Esophagus squamous epithelium (tissue), 5 donors: ENCODE results near the gene SLC12A2. TPM values are rescaled to one million over a fixed set of nuclear protein-coding genes. Genes with fewer than 3 reads are reported as not detected.
A peak's percentile ranks its signal among the peaks of the same experiment; 100 is the strongest.

Source experiments
- DNase-seq: peaks from one replicate; lab custom pipeline; 2025; lab: John Stamatoyannopoulos, UW
- H3K27ac ChIP-seq, 4 donors: fragments of 200-600 bp; sonication (generic); one replicate each; pipeline ENCODE4 v1.5.1; 2016 to 2019; ENCODE audit warnings: mild to moderate bottlenecking in 1 of 4
- H3K27me3 ChIP-seq, 4 donors: fragments of 200-600 bp; sonication (generic); 1 replicate in 3 of 4; 2 replicates in 1 of 4; pipeline versions ENCODE4 v1.5.1 to v1.6.0; 2017 to 2021; ENCODE audit warnings: antibody characterized with exemption in 1 of 4
- H3K36me3 ChIP-seq, 3 donors: fragments of 200-600 bp; sonication (generic); one replicate each; pipeline ENCODE4 v1.5.1; 2016 to 2019
- H3K4me1 ChIP-seq, 3 donors: fragments of 200-600 bp; sonication (generic); one replicate each; pipeline ENCODE4 v1.5.1; 2017 to 2019
- H3K4me3 ChIP-seq, 4 donors: fragments of 200-600 bp; sonication (generic); 1 replicate in 3 of 4; 2 replicates in 1 of 4; pipeline ENCODE4 v1.5.1; 2016 to 2019; ENCODE audit warnings: mild to moderate bottlenecking in 2 of 4, moderate library complexity in 1 of 4
- H3K9me3 ChIP-seq, 3 donors: fragments of 200-600 bp; sonication (generic); one replicate each; pipeline ENCODE4 v1.5.1; 2016 to 2019
- CTCF ChIP-seq, 6 experiments: fragments of 450-650 bp in 4 of 6; fragments of 200-600 bp in 2 of 6; sonication (generic) in 2 of 6; IDR thresholded peaks; one replicate each; pipeline ENCODE4 v1.5.1; 2016 to 2019; ENCODE audit warnings: antibody characterized with exemption in 6 of 6, mild to moderate bottlenecking in 4 of 6, moderate library complexity in 4 of 6
- POLR2A ChIP-seq, 4 donors: fragments of 450-650 bp; IDR thresholded peaks; one replicate each; pipeline ENCODE4 v1.6.1; 2017; ENCODE audit warnings: antibody characterized with exemption in 4 of 4, mild to moderate bottlenecking in 4 of 4, moderate library complexity in 3 of 4
- WGBS, 2 donors: methylation state at CpG; one replicate each; pipeline ENCODE4 v1.1.5; 2018; 5-methylcytosine and 5-hydroxymethylcytosine counted together
- intact Hi-C: fragments of 100-400 bp; cut with DNase I; formaldehyde crosslinking; loops from one replicate; pipeline ENCODE4 v1.15.0; 2022
- total RNA-seq, 4 donors: library from RNA; depleted of rRNA; stranded (reverse); fragments of >200 nt; gene quantifications; one replicate each; pipeline ENCODE4 v1.1.0, GENCODE V29; 2016
- donor health status: DM: yes; HTN: yes; CAD: no.

SLC12A2 gene
- total RNA-seq, 4 donors from 2014 or later: 8.9 to 20.1 (median 20.0) TPM

- H3K9me3 ChIP-seq: no peaks in the 10 kb centered on the region
- no peak overlapping the region for H3K4me3 ChIP-seq
- no peak overlapping the region for H3K27ac ChIP-seq
- WGBS, 2 donors: 90 to 95% methylated on average over 1 of the region's 1 CpG
- no peaks in the 10 kb centered on the region for H3K36me3 ChIP-seq
- no peak for DNase-seq
- H3K27me3 ChIP-seq: no peaks in the 10 kb centered on the region
- H3K4me1 ChIP-seq: peaks cover 0 to 16% (median 0%) of the 10 kb centered on the region in 3 donors
- intact Hi-C loops: no loop called here
- no peak for TF ChIP-seq CTCF (IDR thresholded peaks at IDR 0.05)
- no peak for TF ChIP-seq POLR2A (IDR thresholded peaks at IDR 0.05)
Observed at GRCh38 chr5:128195316-128195715, 111.8 kb downstream of the SLC12A2 start.

- Histone ChIP-seq H3K4me3 (no peak overlapping the region), H3K27me3 (no peaks in the 10 kb centered on the region), H3K36me3 (no peaks in the 10 kb centered on the region), H3K4me1 (peaks cover 0 to 23% (median 6%) of the 10 kb centered on the region in 3 donors), H3K27ac (no peak overlapping the region), H3K9me3 (no peaks in the 10 kb centered on the region)
- 90 to 94% methylated on average over 2 of the region's 2 CpGs for WGBS, 2 donors
- intact Hi-C loops: no loop called here
- DNase-seq: no peak
- no peak for TF ChIP-seq POLR2A (IDR thresholded peaks at IDR 0.05)
Observed at GRCh38 chr5:128196080-128196479, 112.5 kb downstream of the SLC12A2 start.

GRCh38 chr5:128196791-128197190 is 113.2 kb downstream of the SLC12A2 start:
- Histone ChIP-seq H3K27me3 (no peaks in the 10 kb centered on the region), H3K9me3 (no peaks in the 10 kb centered on the region), H3K4me3 (no peak overlapping the region), H3K4me1 (peaks cover 3 to 30% (median 8%) of the 10 kb centered on the region in 3 donors), H3K36me3 (no peaks in the 10 kb centered on the region), H3K27ac (no peak overlapping the region)
- TF ChIP-seq POLR2A (IDR thresholded peaks at IDR 0.05): no peak
- no peak for DNase-seq
- intact Hi-C loops: no loop called here
- 71 to 80% methylated on average over 3 of the region's 3 CpGs for WGBS, 2 donors

- no peaks in the 10 kb centered on the region for H3K9me3 ChIP-seq
- DNase-seq: no peak
- H3K4me3 ChIP-seq: no peak overlapping the region
- WGBS, 2 donors: 91 to 95% methylated on average over 4 of the region's 4 CpGs
- no peak for TF ChIP-seq CTCF (IDR thresholded peaks at IDR 0.05)
- no peak for TF ChIP-seq POLR2A (IDR thresholded peaks at IDR 0.05)
- H3K36me3 ChIP-seq: no peaks in the 10 kb centered on the region
- no peak overlapping the region for H3K27ac ChIP-seq
- H3K4me1 ChIP-seq: peaks cover 3 to 31% (median 8%) of the 10 kb centered on the region in 3 donors
- intact Hi-C loops: no loop called here
- H3K27me3 ChIP-seq: peaks cover 0 to 4% (median 0%) of the 10 kb centered on the region in 4 donors
Observed at GRCh38 chr5:128197896-128198522, 114.4 kb downstream of the SLC12A2 start.

GRCh38 chr5:128199104-128199503 is 115.5 kb downstream of the SLC12A2 start:
- Histone ChIP-seq H3K27me3 (peaks cover 0 to 7% (median 0%) of the 10 kb centered on the region in 4 donors), H3K4me1 (peaks cover 3 to 31% (median 8%) of the 10 kb centered on the region in 3 donors), H3K9me3 (no peaks in the 10 kb centered on the region), H3K36me3 (no peaks in the 10 kb centered on the region), H3K27ac (peak overlapping the region in 2 of 4 donors; percentile 20 to 21), H3K4me3 (no peak overlapping the region)
- 65 to 68% methylated on average over 2 to 3 of the region's 4 CpGs for WGBS, 2 donors
- TF ChIP-seq POLR2A (IDR thresholded peaks at IDR 0.05) (no peak), CTCF (IDR thresholded peaks at IDR 0.05) (no peak)
- DNase-seq: no peak
- intact Hi-C loops: no loop called here

- peaks cover 0 to 7% (median 0%) of the 10 kb centered on the region in 4 donors for H3K27me3 ChIP-seq
- peaks cover 3 to 31% (median 8%) of the 10 kb centered on the region in 3 donors for H3K4me1 ChIP-seq
- peak overlapping the region in 1 of 4 donors; percentile 20 for H3K27ac ChIP-seq
- no peaks in the 10 kb centered on the region for H3K36me3 ChIP-seq
- no peak overlapping the region for H3K4me3 ChIP-seq
- no peaks in the 10 kb centered on the region for H3K9me3 ChIP-seq
- TF ChIP-seq CTCF (IDR thresholded peaks at IDR 0.05) (no peak), POLR2A (IDR thresholded peaks at IDR 0.05) (no peak)
- DNase-seq: no peak
- intact Hi-C loops: loop anchor here (5.0 kb wide), 2 partner anchors 442 to 637 kb away; no protein-coding TSS in a partner anchor
Observed at GRCh38 chr5:128199611-128200010, 116.0 kb downstream of the SLC12A2 start.
